ENCODE data around the gene HPSE2.
"Not testable (repeated sequence)": the region's sequence is repeated elsewhere in the genome, so short reads cannot be mapped to it uniquely, and the experiment has no call there.

The HPSE2 gene

GRCh38 chr10:98609265-98609664, 626.4 kb downstream of the HPSE2 start:
- no peak for DNase-seq

DNA sequence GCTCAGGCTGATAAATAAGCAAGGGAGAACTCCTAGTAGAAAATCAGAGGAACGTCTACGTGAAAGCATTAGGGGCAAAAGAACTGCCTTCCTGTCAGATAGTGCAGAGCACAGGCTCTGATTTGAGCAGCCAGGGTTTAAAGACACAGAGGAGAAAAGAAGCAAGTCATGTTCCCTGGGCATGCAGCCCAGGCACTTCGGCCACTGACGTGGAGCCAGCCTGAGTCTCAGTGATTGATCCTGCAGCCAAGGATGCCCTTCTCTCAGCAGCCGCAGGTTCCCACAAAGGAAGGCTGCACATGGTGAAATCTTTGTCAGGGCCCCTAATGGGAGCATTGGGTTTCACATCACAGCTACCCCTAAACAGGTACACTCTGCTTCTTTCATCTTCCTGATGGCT, 627.2 kb downstream of the HPSE2 start:
- no peak for DNase-seq

- no peak for DNase-seq
Observed at GRCh38 chr10:98602224-98602623, 633.4 kb downstream of the HPSE2 start.

DNA sequence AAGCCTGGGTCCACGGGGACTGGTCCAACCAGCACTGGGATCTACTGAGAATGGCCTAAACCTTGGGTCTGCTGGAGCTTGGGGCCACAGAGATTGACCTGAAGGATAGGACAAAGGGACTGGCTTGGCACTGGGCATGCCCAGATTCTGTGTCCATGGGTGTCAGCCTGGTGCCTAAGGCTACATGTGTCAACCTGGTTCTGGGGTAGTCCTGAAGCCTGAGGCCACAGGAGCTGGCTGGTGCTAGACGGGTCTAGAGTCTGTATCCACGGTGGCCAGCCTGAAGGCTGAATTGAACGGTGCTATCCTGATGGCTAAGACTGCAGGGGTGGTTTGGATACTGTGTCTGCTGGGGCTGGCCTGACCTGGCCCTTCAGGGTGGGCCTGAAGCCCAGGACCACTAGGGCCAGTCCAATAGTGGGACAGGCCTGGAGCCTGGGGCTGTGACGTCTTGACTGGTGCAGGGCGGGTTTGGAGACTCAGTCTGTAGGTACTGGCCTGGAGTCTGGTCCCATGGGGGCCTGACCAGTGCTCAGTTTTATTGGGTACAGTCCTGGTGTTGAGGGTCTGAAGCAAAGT, 636.5 kb downstream of the HPSE2 start:
- DNase-seq: no peak

- DNase-seq: no peak
Observed at GRCh38 chr10:98596404-98596803, 639.2 kb downstream of the HPSE2 start.

- no peak for DNase-seq
Observed at GRCh38 chr10:98589691-98590090, 646.0 kb downstream of the HPSE2 start.

DNA sequence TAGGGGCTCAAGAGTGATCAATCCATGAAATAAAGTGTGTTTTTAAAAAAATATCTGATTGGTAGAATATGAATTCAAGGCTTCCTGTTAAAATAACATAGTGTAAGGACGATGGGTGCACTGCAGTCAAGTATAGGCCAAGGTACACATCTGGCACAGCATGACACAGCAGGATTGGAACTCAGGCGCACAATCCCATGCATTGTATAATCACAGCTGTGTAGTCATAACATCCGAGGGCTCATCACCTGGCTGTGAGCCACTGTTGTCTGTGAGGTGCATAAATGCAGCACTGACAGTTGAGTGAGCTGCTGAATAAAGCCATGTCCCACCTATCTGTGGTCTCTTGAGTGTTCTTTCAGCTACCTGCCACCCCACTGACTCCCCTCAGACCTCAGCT, 646.6 kb downstream of the HPSE2 start:
- DNase-seq: no peak

DNA sequence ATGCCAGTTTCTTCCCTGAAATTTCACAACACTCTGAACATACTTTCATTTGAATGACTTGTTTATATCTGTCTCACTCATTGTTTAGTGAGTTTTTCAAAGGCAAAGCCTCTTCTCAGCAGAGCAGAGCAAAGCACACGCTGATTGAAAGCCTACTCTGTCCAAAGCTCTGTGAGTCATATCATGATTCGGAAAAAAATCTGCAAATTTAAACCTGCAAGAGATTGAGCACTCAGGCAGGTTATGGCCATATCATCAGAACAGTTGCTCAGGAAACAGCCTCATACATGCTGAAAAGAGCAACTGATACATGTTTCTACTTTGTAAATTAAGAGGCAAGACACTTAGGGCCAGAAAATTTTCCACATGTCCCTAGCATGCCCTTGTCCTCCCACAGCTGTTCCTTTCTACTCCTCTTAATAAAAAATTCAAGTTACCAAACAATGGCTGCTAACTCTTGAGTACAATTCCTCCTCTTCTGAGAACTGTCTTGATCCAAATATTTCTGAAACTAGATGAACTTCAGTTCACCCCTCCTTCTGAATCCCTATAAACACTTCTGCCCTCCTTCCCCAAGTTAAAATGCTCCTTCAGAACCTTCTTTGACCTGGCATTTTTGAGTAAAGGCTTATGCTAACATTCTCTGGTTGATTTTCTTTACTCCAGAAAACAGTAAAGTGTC, 648.4 kb downstream of the HPSE2 start:
- no peak for DNase-seq

DNA sequence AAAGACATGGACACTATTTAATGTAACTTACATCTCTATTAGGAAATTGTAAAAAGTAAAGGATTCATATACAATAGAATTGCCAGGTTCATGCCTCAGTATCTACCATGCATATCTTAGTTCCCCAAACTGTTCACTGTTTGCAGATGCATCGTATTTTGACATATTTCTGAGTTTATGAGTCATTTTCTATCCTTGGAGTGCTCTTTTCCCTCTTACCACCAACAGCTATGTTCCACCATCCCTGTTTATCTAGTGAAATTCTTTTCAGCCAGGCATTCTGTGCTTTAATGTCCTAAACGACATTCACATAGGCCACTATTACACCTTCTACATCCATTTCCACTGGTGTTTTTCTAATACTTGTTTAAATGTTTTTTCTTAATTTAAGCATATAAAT, 649.6 kb downstream of the HPSE2 start:
- no peak for DNase-seq

- DNase-seq: no peak
Observed at GRCh38 chr10:98582363-98582762, 653.3 kb downstream of the HPSE2 start.

DNA sequence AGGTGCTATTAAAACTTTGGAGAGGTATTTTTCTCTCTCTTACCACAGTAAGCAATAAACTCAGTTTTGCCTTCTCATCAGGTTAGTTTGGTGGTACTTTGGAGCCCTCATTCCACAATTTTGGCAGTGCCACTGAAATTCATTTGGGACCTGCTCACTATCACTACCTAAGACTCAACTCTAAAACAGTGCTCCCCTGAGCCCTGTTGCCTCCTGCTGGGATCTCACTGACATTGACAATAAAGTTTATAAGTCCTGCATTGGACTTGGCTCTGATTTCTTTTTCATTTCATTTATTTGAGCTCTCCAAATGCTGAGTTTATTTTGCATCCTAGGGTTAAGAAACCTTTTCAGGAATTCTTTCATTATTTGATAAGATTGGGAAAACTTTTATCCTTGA, 658.1 kb downstream of the HPSE2 start:
- no peak for DNase-seq

- DNase-seq: no peak
Observed at GRCh38 chr10:98577168-98577567, 658.5 kb downstream of the HPSE2 start.

- no peak for DNase-seq
Observed at GRCh38 chr10:98576096-98576495, 659.6 kb downstream of the HPSE2 start.

GRCh38 chr10:98572594-98572993, 663.1 kb downstream of the HPSE2 start:
- no peak for DNase-seq

- no peak for DNase-seq
Observed at GRCh38 chr10:98570834-98571233, 664.8 kb downstream of the HPSE2 start.

- DNase-seq: no peak
Observed at GRCh38 chr10:98569853-98570252, 665.8 kb downstream of the HPSE2 start.

- DNase-seq: no peak
Observed at GRCh38 chr10:98568551-98568950, 667.1 kb downstream of the HPSE2 start.

GRCh38 chr10:98567391-98568133, 668.1 kb downstream of the HPSE2 start:
- no peak for DNase-seq

- DNase-seq: no peak
Observed at GRCh38 chr10:98563811-98564210, 671.8 kb downstream of the HPSE2 start.

DNA sequence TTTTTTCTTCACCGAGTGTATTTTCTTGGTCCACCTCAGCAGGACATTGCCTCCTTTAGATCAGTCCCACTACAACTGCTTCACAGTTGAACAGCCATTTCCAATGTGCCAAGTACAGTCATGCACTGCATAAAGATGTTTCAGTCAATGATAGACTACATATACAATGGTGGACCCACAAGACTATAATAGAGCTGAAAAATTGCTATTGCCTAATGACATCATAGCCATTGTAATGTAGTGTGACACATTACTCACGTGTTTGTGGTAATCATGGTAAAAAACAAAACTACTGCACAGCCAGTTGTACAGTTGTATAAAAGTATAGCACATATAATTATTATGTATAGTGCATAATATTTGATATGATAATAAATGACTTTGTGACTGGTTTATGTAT, 675.1 kb downstream of the HPSE2 start:
- DNase-seq: no peak

GRCh38 chr10:98556061-98556460, 679.6 kb downstream of the HPSE2 start:
- DNase-seq: no peak

DNA sequence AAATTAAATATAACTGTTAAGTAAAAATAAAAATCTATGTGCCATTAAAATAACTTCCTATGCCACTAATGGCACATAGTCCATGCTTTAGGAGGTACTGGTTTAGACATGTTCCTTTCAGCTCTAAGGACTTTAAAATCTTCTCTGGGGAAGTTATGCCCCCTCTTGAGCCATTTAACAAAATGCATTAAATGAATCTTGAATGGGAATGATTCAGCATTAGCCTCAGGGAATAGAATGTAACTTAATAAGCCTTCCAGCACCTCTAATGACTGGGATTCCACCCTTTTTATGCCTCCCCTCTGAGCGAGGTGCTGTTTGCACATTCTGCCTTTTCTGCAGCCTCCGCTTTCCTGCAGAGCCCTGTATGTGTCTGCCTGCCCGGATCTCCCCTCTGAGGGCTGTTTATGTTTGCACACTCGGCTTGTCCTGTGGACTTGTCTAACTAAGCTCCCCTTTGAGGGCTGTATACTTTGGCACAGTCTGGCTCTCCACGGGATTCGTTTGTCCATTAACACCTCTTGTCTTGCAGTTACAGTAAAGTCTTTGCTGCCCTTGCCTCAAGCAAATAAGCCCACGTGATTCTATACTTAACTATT, 680.5 kb downstream of the HPSE2 start:
- DNase-seq: no peak

- not testable (repeated sequence) for DNase-seq
Observed at GRCh38 chr10:98541561-98541960, 694.1 kb downstream of the HPSE2 start.

- DNase-seq: no peak
Observed at GRCh38 chr10:98539578-98539977, 696.1 kb downstream of the HPSE2 start.

Data from stimulated activated CD4-positive, alpha-beta T cell treated with anti-CD3 and anti-CD28 coated beads, Interleukin-12 subunit alpha, Interleukin-12 subunit beta, amount 100 ng/mL, for 4 hours (primary cell).